GM23248 (cell line): ENCODE data around the gene GRK6. TPM values are rescaled to one million over a fixed set of nuclear protein-coding genes. Genes with fewer than 3 reads are reported as not detected.

Experiments used
- DNase-seq: peaks from one replicate; pipeline ENCODE4 v3.0.0-alpha.2; 2015
- H2AFZ ChIP-seq: fragments of 200-600 bp; sonication (generic); 2 replicates; pipeline ENCODE4 v1.6.1; 2016; ENCODE audit warnings: antibody characterized with exemption
- H3F3A ChIP-seq: fragments of 200-600 bp; sonication (generic); 2 replicates; pipeline ENCODE4 v1.6.1; 2016; ENCODE audit warnings: mild to moderate bottlenecking, antibody characterized with exemption, mixed run types; ENCODE audit not compliant: insufficient read depth
- H3K27ac ChIP-seq: fragments of 200-600 bp; sonication (generic); 2 replicates; pipeline ENCODE4 v1.5.1; 2016; ENCODE audit warnings: mild to moderate bottlenecking
- H3K27me3 ChIP-seq: fragments of 200-600 bp; sonication (generic); replicated peaks from 2 replicates; pipeline ENCODE4 v1.6.1; 2016; ENCODE audit warnings: mild to moderate bottlenecking; ENCODE audit not compliant: insufficient read depth
- H3K36me3 ChIP-seq: fragments of 200-600 bp; sonication (generic); 2 replicates; pipeline ENCODE4 v1.6.1; 2016; ENCODE audit warnings: low read depth, mild to moderate bottlenecking
- H3K4me1 ChIP-seq: fragments of 200-600 bp; sonication (generic); 2 replicates; pipeline ENCODE4 v1.6.1; 2016; ENCODE audit warnings: mild to moderate bottlenecking; ENCODE audit not compliant: insufficient read depth
- H3K4me2 ChIP-seq: fragments of 200-600 bp; sonication (generic); one replicate; pipeline ENCODE4 v1.6.1; 2016; ENCODE audit warnings: mild to moderate bottlenecking; ENCODE audit not compliant: unreplicated experiment
- H3K4me3 ChIP-seq: fragments of 200-600 bp; sonication (generic); 2 replicates; pipeline ENCODE4 v1.5.1; 2016; ENCODE audit warnings: mild to moderate bottlenecking
- H3K79me2 ChIP-seq: fragments of 200-600 bp; sonication (generic); 2 replicates; pipeline ENCODE4 v1.6.1; 2016; ENCODE audit warnings: mild to moderate bottlenecking; ENCODE audit not compliant: insufficient read depth
- H3K9ac ChIP-seq: fragments of 200-600 bp; sonication (generic); 2 replicates; pipeline ENCODE4 v1.6.1; 2016; ENCODE audit warnings: mild to moderate bottlenecking
- H3K9me2 ChIP-seq: fragments of 200-600 bp; sonication (generic); 2 replicates; pipeline ENCODE4 v1.6.1; 2016; ENCODE audit warnings: mixed run types, mild to moderate bottlenecking, moderate library complexity; ENCODE audit not compliant: insufficient read depth
- H3K9me3 ChIP-seq: fragments of 200-600 bp; sonication (generic); one replicate; pipeline ENCODE4 v1.6.1; 2017; ENCODE audit warnings: low read depth
- H4K20me1 ChIP-seq: fragments of 200-600 bp; sonication (generic); 2 replicates; pipeline ENCODE4 v1.6.0; 2016; ENCODE audit not compliant: insufficient read depth
- EZH2 ChIP-seq: fragments of 200-600 bp; sonication (generic); IDR thresholded peaks from 2 replicates; pipeline ENCODE4 v1.6.1; 2018; ENCODE audit warnings: antibody characterized with exemption, mild to moderate bottlenecking; ENCODE audit not compliant: insufficient read depth, poor library complexity, severe bottlenecking
- EZH2phosphoT487 ChIP-seq: fragments of 200-600 bp; sonication (generic); IDR thresholded peaks from 2 replicates; pipeline ENCODE4 v1.6.1; 2018; ENCODE audit warnings: antibody characterized with exemption, moderate library complexity, mild to moderate bottlenecking, low read depth; ENCODE audit not compliant: insufficient read depth
- WGBS, 2 experiments: methylation state at CpG; one replicate each; pipeline ENCODE4 v1.1.6; 2015 to 2017; ENCODE audit warnings: low lambda C conversion rate in 2 of 2, low coverage in 1 of 2; ENCODE audit errors: missing lambda C conversion rate in 2 of 2; 5-methylcytosine and 5-hydroxymethylcytosine counted together
- in situ Hi-C: fragments of 300-500 bp; cut with MboI; formaldehyde crosslinking; loops from 2 replicates; pipeline ENCODE4 v1.15.0; 2020
- polyA plus RNA-seq: library from polyadenylated mRNA; unstranded; fragments of >200 nt; fragmentation: Nextera tagmentation; extraction: Ambion mirVana; gene quantifications from 2 replicates; pipeline ENCODE4 v1.2.1, GENCODE V29; 2016
- total RNA-seq: library from RNA; depleted of rRNA; stranded (reverse); fragments of >200 nt; shearing (Covaris generic); gene quantifications from 2 replicates; pipeline ENCODE4 v1.2.3, GENCODE V29; 2014

Gene GRK6
- total and polyA plus RNA-seq, 2 experiments from 2014 or later = 7.7 to 30.4 TPM

DNA sequence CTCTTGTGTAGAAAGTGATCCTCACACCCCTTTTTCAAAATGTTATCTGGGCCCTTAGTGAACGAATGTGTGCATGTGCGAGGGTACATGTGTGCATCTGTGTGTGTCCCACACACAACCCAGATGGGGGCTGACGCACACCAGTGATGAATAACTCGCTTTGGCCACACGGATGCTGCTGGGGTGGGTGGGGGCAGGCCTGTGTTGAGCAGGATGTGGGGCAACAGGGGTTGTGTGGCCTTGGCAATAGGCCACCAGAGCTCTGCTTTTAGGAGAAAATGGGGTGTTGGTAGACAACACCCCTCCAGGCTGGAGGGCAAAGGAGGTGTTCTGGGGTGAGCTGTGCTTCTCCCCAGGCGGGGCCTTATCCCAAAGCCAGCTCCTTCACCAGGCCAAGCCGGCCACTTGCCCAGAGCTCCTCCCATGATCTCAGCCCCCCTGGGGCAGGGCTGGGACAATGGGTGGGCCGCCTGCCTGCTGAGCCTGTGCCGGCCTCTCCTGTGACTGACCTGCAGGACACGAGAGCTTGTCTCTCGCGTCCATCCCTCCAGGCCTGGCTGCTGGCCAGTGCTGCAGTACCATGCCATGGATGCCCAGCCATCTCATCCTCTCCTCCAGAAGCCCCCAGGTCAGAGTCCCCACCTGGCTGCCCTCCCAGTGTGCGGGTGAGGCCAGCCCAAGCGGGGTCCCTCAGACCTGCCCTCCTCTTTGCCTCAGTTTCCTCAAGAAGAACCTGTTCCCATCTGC is 45.3 kb downstream of the GRK6 start:
- Histone ChIP-seq H4K20me1 (no peaks in the 10 kb centered on the region; the same call in 1 of the 2 replicates), H3K27me3 (no peaks in the 10 kb centered on the region), H3F3A (peaks cover 41% of the 10 kb centered on the region), H2AFZ (no peak overlapping the region), H3K9me3 (no peaks in the 10 kb centered on the region), H3K4me2 (peak overlapping the region; percentile 96), H3K9ac (peak overlapping the region; percentile 84), H3K4me3 (peak overlapping the region; percentile 82), H3K27ac (peak overlapping the region; percentile 93), H3K4me1 (peaks cover 37% of the 10 kb centered on the region), H3K36me3 (no peaks in the 10 kb centered on the region), H3K79me2 (peaks cover 54% of the 10 kb centered on the region), H3K9me2 (no peaks in the 10 kb centered on the region)
- TF ChIP-seq EZH2 (no peak), EZH2phosphoT487 (no peak)
- WGBS, 2 experiments = 3 to 5% methylated on average over 13 to 14 of the region's 14 CpGs
- peak; percentile 91 for DNase-seq
- in situ Hi-C loops = no loop called here

- H3K27ac ChIP-seq = peak overlapping the region; percentile 93
- no peaks in the 10 kb centered on the region; the same call in 1 of the 2 replicates for H4K20me1 ChIP-seq
- peak overlapping the region; percentile 84 for H3K9ac ChIP-seq
- in situ Hi-C loops = no loop called here
- peak overlapping the region; percentile 96 for H3K4me2 ChIP-seq
- peaks cover 37% of the 10 kb centered on the region for H3K4me1 ChIP-seq
- H3K9me2 ChIP-seq = no peaks in the 10 kb centered on the region
- no peaks in the 10 kb centered on the region for H3K27me3 ChIP-seq
- no peak for TF ChIP-seq EZH2
- TF ChIP-seq EZH2phosphoT487 = no peak
- H3K79me2 ChIP-seq = peaks cover 51% of the 10 kb centered on the region
- WGBS, 2 experiments = 0 to 2% methylated on average over 5 to 55 of the region's 93 CpGs
- DNase-seq = peak; percentile 69
- no peaks in the 10 kb centered on the region for H3K9me3 ChIP-seq
- H2AFZ ChIP-seq = no peak overlapping the region
- H3K4me3 ChIP-seq = peak overlapping the region; percentile 82
- no peaks in the 10 kb centered on the region for H3K36me3 ChIP-seq
- peaks cover 44% of the 10 kb centered on the region for H3F3A ChIP-seq
Observed at GRCh38 chr5:177472460-177473442, 46.3 kb downstream of the GRK6 start.

DNA sequence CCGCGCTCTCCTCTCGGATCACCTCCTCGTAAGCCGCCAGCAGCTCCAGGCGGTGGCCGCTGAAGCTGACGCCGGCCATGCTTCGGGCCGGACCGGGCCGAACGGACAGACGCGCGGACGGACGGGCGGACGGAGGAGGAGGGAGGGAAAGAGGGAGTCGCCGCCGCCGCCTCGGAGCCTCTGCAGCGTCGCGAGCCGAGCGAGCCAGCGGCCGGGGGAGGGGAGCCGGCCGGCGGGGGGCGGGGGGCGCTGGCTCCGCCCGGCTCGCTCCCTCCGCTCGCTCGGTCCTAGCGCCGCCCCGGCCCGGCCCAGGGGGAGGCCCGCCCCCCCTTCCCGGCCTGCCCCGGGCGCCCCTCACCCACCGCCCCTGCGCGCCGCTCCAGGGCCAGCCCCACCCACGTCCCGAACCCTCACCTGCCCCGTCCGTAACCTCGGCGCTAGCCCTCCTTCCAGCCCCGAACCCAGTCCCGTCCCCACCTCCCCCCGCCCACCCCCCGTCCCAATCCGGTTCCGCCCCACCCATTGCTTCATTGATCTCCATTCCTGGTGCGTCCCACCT is 47.0 kb downstream of the GRK6 start, which contains the start of gene DBN1:
Gene DBN1, minus strand, starts transcription at position 192 of the 559 bp plus-strand sequence. Its CDS starts 113 bp downstream, at position 79.
- Histone ChIP-seq H3K27ac (peak within 1 kb of the TSS; percentile 93), H3K36me3 (no peaks in the 10 kb centered on the region), H3K4me3 (peak within 1 kb of the TSS; percentile 82), H3K79me2 (peaks cover 44% of the 10 kb centered on the region), H3K4me2 (peak within 1 kb of the TSS; percentile 96), H3K9ac (peak within 1 kb of the TSS; percentile 84), H3K4me1 (peaks cover 37% of the 10 kb centered on the region), H3K27me3 (no peaks in the 10 kb centered on the region), H3F3A (peaks cover 49% of the 10 kb centered on the region), H3K9me2 (no peaks in the 10 kb centered on the region), H4K20me1 (no peaks in the 10 kb centered on the region; the same call in 1 of the 2 replicates), H3K9me3 (no peaks in the 10 kb centered on the region), H2AFZ (no peak within 1 kb of the TSS)
- in situ Hi-C loops = no loop called here
- TF ChIP-seq EZH2 (no peak), EZH2phosphoT487 (no peak)
- WGBS, 2 experiments = 0 to 2% methylated on average over 1 to 28 of the region's 69 CpGs
- DNase-seq = peak; percentile 87

DNA sequence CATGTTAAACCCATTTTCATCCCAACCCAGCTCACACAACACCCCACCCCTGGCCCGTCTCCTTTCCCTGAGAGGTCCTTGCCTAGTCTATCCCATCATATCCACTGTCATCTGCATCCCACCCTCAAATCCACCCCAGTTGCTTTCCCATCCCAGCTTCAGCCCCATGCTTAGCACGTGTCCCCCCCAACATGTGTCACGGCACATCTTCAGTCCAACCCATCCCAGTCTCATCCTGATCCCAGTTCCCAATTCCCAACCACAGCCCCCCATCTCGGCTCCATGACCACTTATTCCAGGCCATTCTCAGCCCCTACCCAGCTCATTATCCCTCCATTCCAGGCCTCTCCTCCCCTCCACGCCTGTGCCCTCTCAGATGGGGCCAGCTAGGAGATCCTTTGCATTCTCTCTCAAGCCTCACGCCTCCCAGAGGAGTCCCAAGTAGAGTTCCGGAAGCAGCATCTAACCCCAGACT is 47.6 kb downstream of the GRK6 start:
- peaks cover 54% of the 10 kb centered on the region for H3F3A ChIP-seq
- peak overlapping the region; percentile 14; the same call in 1 of the 2 replicates for H3K27ac ChIP-seq
- no peaks in the 10 kb centered on the region for H3K36me3 ChIP-seq
- H3K9ac ChIP-seq = no peak overlapping the region
- no peaks in the 10 kb centered on the region for H3K9me2 ChIP-seq
- no peaks in the 10 kb centered on the region for H3K27me3 ChIP-seq
- in situ Hi-C loops = no loop called here
- DNase-seq = peak; percentile 38
- no peak overlapping the region for H3K4me3 ChIP-seq
- TF ChIP-seq EZH2phosphoT487 = no peak
- TF ChIP-seq EZH2 = no peak
- H3K9me3 ChIP-seq = no peaks in the 10 kb centered on the region
- no peaks in the 10 kb centered on the region; the same call in 1 of the 2 replicates for H4K20me1 ChIP-seq
- H2AFZ ChIP-seq = no peak overlapping the region
- H3K79me2 ChIP-seq = peaks cover 39% of the 10 kb centered on the region
- H3K4me2 ChIP-seq = no peak overlapping the region
- WGBS, 2 experiments = 37 to 47% methylated on average over 7 of the region's 7 CpGs
- H3K4me1 ChIP-seq = peaks cover 35% of the 10 kb centered on the region
